GM19463 (cell line): ENCODE measurements around the gene SLC25A17.
"Not testable (repeated sequence)": the region's sequence is repeated elsewhere in the genome, so short reads cannot be mapped to it uniquely, and the experiment has no call there.

Source experiments
- ATAC-seq: cut with Tn5 transposase; IDR thresholded peaks from one replicate; pipeline ENCODE4 v1.9.1; 2021; ENCODE audit warnings: mild to moderate bottlenecking, moderate library complexity; ENCODE audit not compliant: unreplicated experiment

Gene SLC25A17

GRCh38 chr22:40721266-40721665 lies 97.9 kb downstream of the SLC25A17 start:
- ATAC-seq: no peak

DNA sequence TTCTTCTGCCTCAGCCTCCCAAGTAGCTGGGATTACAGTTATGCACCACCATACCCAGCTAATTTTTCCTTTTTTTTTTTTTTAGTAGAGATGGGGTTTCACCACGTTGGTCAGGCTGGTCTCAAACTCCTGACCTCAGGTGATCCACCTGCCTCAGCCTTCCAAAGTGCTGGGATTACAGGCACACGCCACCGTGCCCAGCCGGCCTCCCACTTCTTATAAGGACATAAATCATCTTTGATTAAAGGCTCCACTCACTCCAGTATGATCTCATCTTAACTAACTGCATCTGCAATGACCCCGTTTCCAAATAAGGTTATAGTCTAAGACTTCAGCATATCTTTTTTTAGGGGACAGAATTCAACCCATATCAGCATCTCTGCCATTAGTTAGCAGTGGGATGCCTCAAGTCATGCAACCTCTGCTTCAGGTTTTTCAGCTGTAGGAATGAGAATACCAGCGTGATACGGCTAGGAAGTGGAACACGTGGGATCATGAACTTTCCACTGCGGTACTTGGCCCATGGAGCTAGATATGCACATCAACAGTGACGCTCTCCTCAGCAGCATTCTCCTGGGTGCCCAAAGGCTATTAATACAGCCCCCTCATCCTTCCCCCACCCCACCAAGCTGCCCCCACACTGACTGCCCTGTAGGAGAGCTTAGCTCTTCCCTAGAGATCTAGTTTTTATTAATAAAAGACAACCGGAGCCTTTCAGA lies 98.4 kb downstream of the SLC25A17 start:
- no peak for ATAC-seq

DNA sequence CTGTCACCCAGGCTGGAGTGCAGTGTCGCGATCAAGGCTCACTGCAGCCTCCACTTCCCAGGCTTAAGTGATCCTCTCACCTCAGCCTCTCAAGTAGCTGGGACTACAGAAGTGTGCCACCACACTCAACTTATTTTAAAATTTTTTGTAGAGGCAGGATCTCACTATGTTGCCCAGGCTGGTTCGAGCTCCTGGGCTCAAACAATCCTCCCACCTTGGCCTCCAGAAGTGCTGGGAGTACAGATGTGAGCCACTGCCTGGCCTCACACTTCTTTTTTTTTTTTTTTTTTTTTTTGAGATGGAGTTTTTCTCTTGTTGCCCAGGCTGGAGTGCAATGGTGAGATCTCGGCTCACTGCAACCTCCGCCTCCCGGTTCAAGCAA lies 99.0 kb downstream of the SLC25A17 start:
- not testable (repeated sequence) for ATAC-seq
